Ammon's horn (tissue), 1 donor: ENCODE data around the gene GUSB.

Source experiments
- DNase-seq: peaks from one replicate; pipeline ENCODE4 v3.0.0-alpha.2; 2016; ENCODE audit warnings: low spot score

Gene GUSB

DNA sequence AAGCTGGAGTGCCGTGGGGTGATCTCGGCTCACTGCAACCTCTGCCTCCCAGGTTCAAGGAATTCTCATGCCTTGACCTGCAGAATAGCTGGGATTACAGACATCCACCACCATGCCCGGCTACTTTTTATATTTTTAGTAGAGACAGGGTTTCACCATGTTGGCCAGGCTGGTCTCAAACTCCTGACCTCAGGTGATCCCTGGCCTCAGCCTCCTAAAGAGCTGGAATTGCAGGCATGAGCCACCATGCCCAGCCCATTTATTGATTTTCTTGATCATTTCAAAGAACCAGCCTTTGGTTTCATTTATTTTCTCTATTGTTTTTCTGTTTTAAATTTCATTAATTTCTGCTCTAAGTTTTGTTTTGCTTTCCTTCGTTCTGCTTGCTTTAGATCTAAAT lies 50.3 kb downstream of the GUSB start:
- DNase-seq, result no peak

DNA sequence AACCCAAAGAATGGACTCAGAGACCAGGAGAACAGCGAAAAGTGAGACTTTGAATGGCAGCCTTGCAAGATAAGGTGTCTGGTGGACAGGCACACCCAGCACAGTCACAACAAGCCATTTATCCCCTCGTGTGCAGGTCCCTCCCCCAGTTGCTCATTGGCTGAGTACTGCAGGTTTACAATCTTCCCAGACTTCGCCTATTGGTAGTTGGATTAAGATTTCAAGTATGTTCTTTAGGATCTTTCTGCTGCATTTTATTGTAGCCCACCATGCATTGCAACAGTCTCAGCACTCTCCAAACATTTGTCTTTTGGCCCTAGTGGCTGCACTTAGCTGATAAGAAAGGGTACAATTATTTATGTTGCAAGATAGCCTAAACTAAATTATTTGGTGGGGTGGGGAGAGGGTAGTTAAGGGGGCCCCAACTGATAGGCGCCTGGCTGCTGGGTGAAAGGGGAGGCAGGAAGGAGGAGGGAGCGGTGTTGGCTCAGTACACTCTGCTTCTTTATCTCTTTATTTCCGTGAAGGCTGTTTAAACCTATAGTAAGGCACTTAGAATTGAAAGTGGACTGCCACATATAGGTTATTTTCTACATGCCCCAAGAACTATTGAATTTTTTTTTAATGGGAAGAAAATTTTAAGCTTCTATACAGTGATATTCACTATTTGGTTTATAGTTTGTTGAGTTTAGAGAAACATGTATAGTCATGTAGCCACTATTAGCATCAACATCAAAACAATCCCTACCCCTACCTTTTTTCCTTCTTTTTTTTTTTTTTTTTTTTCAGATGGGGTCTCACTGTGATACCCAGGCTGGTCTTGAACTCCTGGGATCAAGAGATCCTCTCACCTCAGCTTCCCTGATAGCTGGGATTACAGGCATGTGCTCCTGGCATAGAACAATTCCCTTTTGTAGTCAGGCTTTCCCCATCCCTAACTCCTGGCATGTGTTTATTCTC lies 54.2 kb downstream of the GUSB start:
- no peak for DNase-seq

DNA sequence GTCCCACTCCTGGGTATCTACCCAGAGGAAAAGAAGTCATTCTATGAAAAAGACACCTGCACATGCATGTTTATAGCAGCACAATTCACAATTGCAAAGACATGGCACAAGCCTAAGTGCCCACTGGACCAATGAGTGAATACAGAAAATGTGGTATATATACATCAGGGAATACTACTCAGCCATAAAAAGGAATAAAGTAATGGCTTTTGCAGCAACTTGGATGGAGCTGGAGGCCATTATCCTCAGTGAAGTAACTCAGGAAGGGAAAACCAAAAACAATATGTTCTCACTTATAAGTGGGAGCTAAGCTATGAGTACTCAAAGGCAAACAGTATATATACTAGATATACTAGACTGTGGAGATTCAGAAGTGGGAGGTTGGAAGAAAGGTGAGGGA lies 55.4 kb downstream of the GUSB start:
- no peak for DNase-seq

GRCh38 chr7:65925040-65925439 lies 57.0 kb downstream of the GUSB start:
- DNase-seq, result no peak

DNA sequence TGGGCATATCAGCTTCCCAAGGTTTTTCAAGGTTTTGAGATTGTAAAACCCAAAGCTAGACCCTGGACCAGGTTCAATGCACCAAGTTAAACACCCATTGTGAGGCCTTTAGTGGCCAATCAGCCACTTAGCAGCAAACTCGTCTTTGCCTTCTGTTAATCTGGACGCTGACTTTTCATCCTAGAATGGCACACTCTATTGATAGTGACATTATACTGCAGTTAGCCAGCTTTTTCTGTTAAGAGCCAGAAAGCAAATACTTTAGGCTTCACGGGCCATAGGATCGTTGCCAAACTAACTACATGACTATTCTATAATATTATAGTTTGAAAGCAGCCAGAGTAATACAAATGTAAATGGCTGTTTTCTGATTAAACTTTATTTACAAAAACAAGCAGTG lies 57.8 kb downstream of the GUSB start:
- no peak for DNase-seq

DNA sequence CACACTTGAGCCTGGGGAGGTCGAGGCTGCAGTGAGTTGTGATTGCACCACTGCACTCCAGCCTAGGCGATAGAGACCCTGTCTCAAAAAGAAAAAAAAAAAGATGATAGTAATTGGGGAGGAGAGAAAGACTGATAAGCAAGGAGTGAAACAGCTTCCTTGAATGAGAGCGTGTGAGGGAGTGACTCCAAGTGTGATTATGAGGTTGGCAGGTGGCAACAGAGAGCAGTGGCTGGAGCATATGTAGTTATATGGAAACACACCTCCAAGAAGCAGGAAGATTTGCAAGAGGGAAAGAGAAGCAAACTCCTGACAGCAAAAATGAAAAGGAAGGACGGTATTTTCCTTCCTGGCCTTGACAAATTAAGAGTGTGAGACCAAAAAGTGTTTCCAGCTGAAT lies 58.7 kb downstream of the GUSB start:
- no peak for DNase-seq

GRCh38 chr7:65915921-65916657 lies 65.9 kb downstream of the GUSB start:
- DNase-seq, result no peak

GRCh38 chr7:65912237-65912636 lies 69.8 kb downstream of the GUSB start:
- no peak for DNase-seq
